K562 (cell line): ENCODE measurements around the gene CNTF. TPM values are rescaled to one million over a fixed set of nuclear protein-coding genes. Genes with fewer than 3 reads are reported as not detected.

ENCODE experiments used
- ATAC-seq: fragments of 200-7000 bp; cut with Tn5 transposase; 3 replicates; pipeline ENCODE4 v1.9.1; 2020; ENCODE audit warnings: moderate library complexity
- BruUV-seq: library from RNA; stranded (reverse); fragments of 400-500 nt; replicated peaks from 2 replicates; lab custom pipeline; 2021; lab: Mats Ljungman, UMichigan
- CTCF ChIA-PET: fragments of 300-600 bp; formaldehyde crosslinking; extraction: SDS; loops from one replicate; lab custom pipeline; 2021; ENCODE audit warnings: low intra/inter-chr PET ratio; lab: Yijun Ruan, JAX
- POLR2A ChIA-PET: fragments of 300-600, 350-650 bp; sonication (Branson Sonifier 250); formaldehyde crosslinking; extraction: SDS; loops from one replicate; lab custom pipeline; 2021; ENCODE audit warnings: antibody characterized with exemption, inconsistent platforms; lab: Yijun Ruan, JAX
- DNase-seq, 4 experiments: peaks; one replicate each; pipeline versions ENCODE4 v3.0.0 to v3.0.0-alpha.2; 2011 to 2018; ENCODE audit warnings: low spot score in 3 of 4, mixed read lengths in 3 of 4; ENCODE audit errors: extremely low read depth in 1 of 4
- FAIRE-seq: peaks from 2 replicates; lab custom pipeline; 2011; peaks lifted over from hg19 to GRCh38; lab: Jason Lieb, UNC
- H2AFZ ChIP-seq: 2 replicates; pipeline ENCODE4 v1.6.0; 2011; ENCODE audit warnings: low read depth, low read length, control low read depth, inconsistent platforms
- H3K27ac ChIP-seq: fragments of 200-600 bp; 3 replicates; pipeline ENCODE4 v1.8.0; 2011; ENCODE audit warnings: low read depth, mild to moderate bottlenecking, control low read depth, inconsistent platforms, low read length, moderate library complexity, mixed read lengths; ENCODE audit errors: extremely low read depth
- H3K27me3 ChIP-seq, 2 experiments: fragments of 300-600 bp in 1 of 2; 2 replicates in 1 of 2; 3 replicates in 1 of 2; pipeline versions ENCODE4 v1.6.0 to v1.8.0; 2011; ENCODE audit warnings: inconsistent platforms in 2 of 2, low read length in 2 of 2, mild to moderate bottlenecking in 1 of 2, mixed read lengths in 1 of 2, moderate library complexity in 1 of 2; ENCODE audit not compliant: control insufficient read depth in 2 of 2, insufficient read depth in 2 of 2
- H3K36me3 ChIP-seq: fragments of 300-600 bp; 3 replicates; pipeline ENCODE4 v1.8.0; 2011; ENCODE audit warnings: mild to moderate bottlenecking, low read length, inconsistent platforms; ENCODE audit not compliant: control insufficient read depth, insufficient read depth
- H3K4me1 ChIP-seq, 2 experiments: fragments of 200-600 bp in 1 of 2; replicated peaks in 1 of 2; 2 replicates in 1 of 2; 3 replicates in 1 of 2; pipeline versions ENCODE4 v1.5.1 to v1.8.0; 2011; ENCODE audit warnings: inconsistent platforms in 2 of 2, low read length in 2 of 2, mild to moderate bottlenecking in 1 of 2, mixed read lengths in 1 of 2, moderate library complexity in 1 of 2; ENCODE audit not compliant: control insufficient read depth in 2 of 2, insufficient read depth in 2 of 2
- H3K4me2 ChIP-seq: 2 replicates; pipeline ENCODE4 v1.6.1; 2011; ENCODE audit warnings: low read length, control low read depth, inconsistent platforms, mixed read lengths; ENCODE audit not compliant: insufficient read depth
- H3K4me3 ChIP-seq: fragments of 200-600 bp; sonication (generic), shearing (Covaris generic); 2 replicates; pipeline ENCODE4 v1.5.1; 2016; ENCODE audit warnings: control low read depth, inconsistent platforms
- H3K79me2 ChIP-seq: fragments of 200-600 bp; 3 replicates; pipeline ENCODE4 v1.8.0; 2011; ENCODE audit warnings: low read length, inconsistent platforms; ENCODE audit not compliant: control insufficient read depth, insufficient read depth
- H3K9ac ChIP-seq, 2 experiments: 2 replicates each; pipeline versions ENCODE4 v1.6.0 to v1.6.1; 2011; ENCODE audit warnings: low read depth in 2 of 2, low read length in 2 of 2, control low read depth in 1 of 2, inconsistent platforms in 1 of 2, mild to moderate bottlenecking in 1 of 2, mixed read lengths in 1 of 2; ENCODE audit not compliant: insufficient read depth in 1 of 2
- H3K9me1 ChIP-seq: one replicate; pipeline ENCODE4 v1.6.0; 2011; ENCODE audit warnings: inconsistent platforms, mild to moderate bottlenecking, low read length, moderate library complexity; ENCODE audit not compliant: control insufficient read depth, insufficient read depth
- H3K9me3 ChIP-seq: replicated peaks from 2 replicates; pipeline ENCODE4 v1.5.1; 2011; ENCODE audit warnings: low read depth, low read length, inconsistent platforms; ENCODE audit not compliant: control insufficient read depth, insufficient read depth
- H4K20me1 ChIP-seq: replicated peaks from 2 replicates; pipeline ENCODE4 v1.6.1; 2011; ENCODE audit warnings: low read length, inconsistent platforms, mixed read lengths; ENCODE audit not compliant: control insufficient read depth, insufficient read depth
- BACH1 ChIP-seq: fragments of 200-800 bp; sonication (Bioruptor generic); IDR thresholded peaks from 2 replicates; pipeline ENCODE4 v1.6.1; 2016; ENCODE audit warnings: missing genetic modification characterization, missing compliant biosample characterization
- CLOCK ChIP-seq: fragments of 250-450 bp; sonication (Bioruptor Pico); IDR thresholded peaks from 2 replicates; pipeline ENCODE4 v1.4.0; 2020; ENCODE audit warnings: mild to moderate bottlenecking, moderate library complexity, borderline replicate concordance
- DLX4 ChIP-seq: fragments of 250-450 bp; sonication (Bioruptor Pico); IDR thresholded peaks from 2 replicates; pipeline ENCODE4 v1.6.1; 2021; ENCODE audit warnings: mild to moderate bottlenecking
- ESRRB ChIP-seq: fragments of 250-450 bp; sonication (Bioruptor Pico); IDR thresholded peaks from 2 replicates; pipeline ENCODE4 v1.5.0; 2020; ENCODE audit warnings: mild to moderate bottlenecking, moderate library complexity, borderline replicate concordance
- FOXJ3 ChIP-seq: sonication (generic); formaldehyde crosslinking; IDR thresholded peaks from 2 replicates; pipeline ENCODE4 v1.4.0; 2020; ENCODE audit warnings: mild to moderate bottlenecking, missing genetic modification reagents
- GATAD2B ChIP-seq: fragments of 450-650 bp; IDR thresholded peaks from 2 replicates; pipeline ENCODE4 v1.6.1; 2017; ENCODE audit warnings: mild to moderate bottlenecking, borderline replicate concordance
- GTF2F1 ChIP-seq: IDR thresholded peaks from 2 replicates; pipeline ENCODE4 v1.6.1; 2011; ENCODE audit warnings: low read depth, low read length, improper control_type of control experiment
- HBP1 ChIP-seq: fragments of 450-650 bp; formaldehyde crosslinking; IDR thresholded peaks from 2 replicates; pipeline ENCODE4 v1.4.0; 2022; ENCODE audit warnings: missing genetic modification characterization
- MIER1 ChIP-seq: fragments of 450-650 bp; IDR thresholded peaks from 2 replicates; pipeline ENCODE4 v1.6.1; 2016; ENCODE audit warnings: antibody characterized with exemption, mild to moderate bottlenecking, low read depth
- NR3C1 ChIP-seq: sonication (generic); formaldehyde crosslinking; IDR thresholded peaks from 2 replicates; pipeline ENCODE4 v1.8.1; 2022; ENCODE audit warnings: missing genetic modification reagents
- SMARCA4 ChIP-seq: fragments of 450-650 bp; IDR thresholded peaks from 2 replicates; pipeline ENCODE4 v1.6.1; 2016
- SRSF3 ChIP-seq: fragments of 200-400 bp; formaldehyde crosslinking; IDR thresholded peaks from 2 replicates; pipeline ENCODE4 v1.6.1; 2016; ENCODE audit warnings: mild to moderate bottlenecking, low read length, moderate library complexity; ENCODE audit not compliant: insufficient read depth
- ZBTB1 ChIP-seq: sonication (generic); formaldehyde crosslinking; IDR thresholded peaks from 2 replicates; pipeline ENCODE4 v1.8.1; 2023; ENCODE audit warnings: missing genetic modification reagents, low read depth, mild to moderate bottlenecking, borderline replicate concordance
- ZBTB17 ChIP-seq: fragments of 450-650 bp; formaldehyde crosslinking; IDR thresholded peaks from 2 replicates; pipeline ENCODE4 v1.4.0; 2020; ENCODE audit warnings: mild to moderate bottlenecking
- ZNF121 ChIP-seq: sonication (generic); formaldehyde crosslinking; conservative IDR thresholded peaks from 2 replicates; pipeline ENCODE4 v1.8.0; 2022; ENCODE audit warnings: missing genetic modification reagents
- ZNF444 ChIP-seq: fragments of 250-450 bp; sonication (Bioruptor Pico); IDR thresholded peaks from 2 replicates; pipeline ENCODE4 v1.4.0; 2020; ENCODE audit warnings: mild to moderate bottlenecking, moderate library complexity
- WGBS: fragments of 100-300 bp; shearing (Covaris generic); methylation state at CpG from one replicate; pipeline ENCODE4 v1.1.6; 2016; ENCODE audit warnings: low coverage, mixed read lengths; ENCODE audit not compliant: insufficient coverage; ENCODE audit errors: missing lambda C conversion rate; 5-methylcytosine and 5-hydroxymethylcytosine counted together
- in situ Hi-C: fragments of 300-500 bp; cut with MboI; formaldehyde crosslinking; loops from 4 replicates; pipeline ENCODE4 v1.15.0; 2018; ENCODE audit warnings: inconsistent platforms, mixed read lengths
- intact Hi-C: fragments of 100-400 bp; cut with micrococcal nuclease; formaldehyde crosslinking; loops from 2 replicates; pipeline ENCODE4 v1.14.2; 2022
- polyA plus RNA-seq, 8 experiments: library from polyadenylated mRNA; depleted of rRNA in 4 of 8; stranded (reverse) in 5 of 8; unstranded in 3 of 8; fragments of >200 nt; fragmentation: Nextera tagmentation in 2 of 8; fragmentation: Illumina TruSeq in 1 of 8; extraction: Ambion mirVana in 2 of 8; extraction: Trizol in 1 of 8; gene quantifications; 2 replicates each; pipeline versions ENCODE4 v1.2.1 to v1.2.3, GENCODE V29; 2011 to 2014; ENCODE audit warnings: inconsistent platforms in 1 of 8, missing spikeins in 1 of 8
- total RNA-seq, 7 experiments: library from RNA; depleted of rRNA in 6 of 7; stranded (reverse); fragments of >200 nt in 6 of 7; fragmentation: Illumina TruSeq in 2 of 7; extraction: Trizol in 2 of 7; gene quantifications; 2 replicates each; pipeline versions ENCODE4 v1.2.1 to v1.2.3, GENCODE V29; 2011 to 2021; ENCODE audit warnings: low replicate concordance in 1 of 7

CNTF gene
- total and polyA plus RNA-seq, 9 of the 15 experiments (the other 6 are each of a cell fraction or from before 2014, with no cell fraction given), result 0.17 to 5.0 (median 2.3) TPM

GRCh38 chr11:58626934-58627483 lies 4.5 kb downstream of the CNTF start (continued):
- TF ChIP-seq CLOCK, result no peak

GRCh38 chr11:58628446-58628845 lies 6.0 kb downstream of the CNTF start:
- POLR2A ChIA-PET, result interaction anchor here (0.6 kb wide), 1 partner anchor 156 kb away, joined by 3 read pairs; no protein-coding TSS in a partner anchor
- Histone ChIP-seq H3K9ac (no peak overlapping the region), H4K20me1 (no peaks in the 10 kb centered on the region), H3K4me2 (no peak overlapping the region), H3K9me3 (no peaks in the 10 kb centered on the region), H3K79me2 (no peaks in the 10 kb centered on the region), H3K9me1 (no peaks in the 10 kb centered on the region), H3K4me3 (no peak overlapping the region), H3K4me1 (no peaks in the 10 kb centered on the region), H3K27ac (no peak overlapping the region), H3K36me3 (peaks cover 44% of the 10 kb centered on the region), H3K27me3 (no peaks in the 10 kb centered on the region), H2AFZ (no peak overlapping the region)
- in situ Hi-C loops (loop anchor here (25.0 kb wide), 1 partner anchor 509 kb away; the partner anchor contains the start of gene FAM111A), intact Hi-C loops (no loop called here)
- FAIRE-seq (no peak), DNase-seq (no peak), ATAC-seq (no peak)
- CTCF ChIA-PET, result no interaction called here
- no TSS peak for BruUV-seq
- 91% methylated on average over 3 of the region's 3 CpGs for WGBS
- TF ChIP-seq DLX4 (CRISPR knock-in tag) (no peak), SRSF3 (no peak), HBP1 (no peak), ZNF121 (CRISPR knock-in tag) (no peak), ZBTB1 (no peak), MIER1 (no peak), ZNF444 (CRISPR knock-in tag) (no peak), ESRRB (CRISPR knock-in tag) (no peak), ZBTB17 (CRISPR knock-in tag) (no peak), GATAD2B (no peak), NR3C1 (CRISPR knock-in tag) (no peak), GTF2F1 (no peak), SMARCA4 (no peak), FOXJ3 (CRISPR knock-in tag) (no peak), BACH1 (tag) (no peak)
